NB4 (cell line): ENCODE data around the gene CRADD.

Experiments used
- DNase-seq: peaks from one replicate; pipeline ENCODE4 v3.0.0; 2010; ENCODE audit warnings: low read depth
- H3K4me3 ChIP-seq: one replicate; pipeline ENCODE4 v1.5.1; 2011; ENCODE audit warnings: mild to moderate bottlenecking, low read depth, low read length, moderate library complexity
- MYC ChIP-seq: IDR thresholded peaks from 2 replicates; pipeline ENCODE4 v1.6.1; 2011; ENCODE audit warnings: low read depth, low read length
- POLR2A ChIP-seq: IDR thresholded peaks from 2 replicates; pipeline ENCODE4 v1.6.1; 2011; ENCODE audit warnings: mild to moderate bottlenecking; ENCODE audit not compliant: insufficient read length; ENCODE audit errors: extremely low read depth
- TF ChIP-seq, protein P1 (sequence below): IDR thresholded peaks from one replicate; pipeline ENCODE4 v1.5.1; 2012; ENCODE audit warnings: low read depth, low read length
- TF ChIP-seq, protein P2 (sequence below): IDR thresholded peaks from 2 replicates; pipeline ENCODE4 v1.6.1; 2011; ENCODE audit warnings: low read depth, low read length

CRADD gene

DNA sequence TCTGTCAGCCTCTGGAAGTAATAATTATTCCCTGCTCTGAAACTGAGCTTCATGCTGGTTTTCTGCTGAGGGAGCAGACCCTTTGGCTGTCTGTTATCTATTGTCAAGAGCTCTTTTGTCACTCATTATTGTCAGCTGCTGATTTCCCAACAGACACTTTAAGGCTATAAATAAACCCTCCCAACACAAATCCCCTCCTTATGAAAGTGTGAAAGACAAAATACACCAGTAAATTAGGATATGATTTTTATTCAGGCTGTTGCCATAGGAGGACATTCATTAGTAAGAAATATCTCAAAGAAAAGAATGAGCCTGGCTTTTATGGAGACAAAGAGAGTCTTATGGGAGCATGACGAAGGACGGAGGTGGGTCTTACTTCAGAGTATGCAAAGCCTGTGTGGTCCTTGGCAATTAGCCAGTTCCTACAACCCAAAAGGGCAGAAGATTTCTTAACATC lies 180.8 kb downstream of the CRADD start:
- TF ChIP-seq MYC, result no peak
- TF ChIP-seq, protein P1, sequence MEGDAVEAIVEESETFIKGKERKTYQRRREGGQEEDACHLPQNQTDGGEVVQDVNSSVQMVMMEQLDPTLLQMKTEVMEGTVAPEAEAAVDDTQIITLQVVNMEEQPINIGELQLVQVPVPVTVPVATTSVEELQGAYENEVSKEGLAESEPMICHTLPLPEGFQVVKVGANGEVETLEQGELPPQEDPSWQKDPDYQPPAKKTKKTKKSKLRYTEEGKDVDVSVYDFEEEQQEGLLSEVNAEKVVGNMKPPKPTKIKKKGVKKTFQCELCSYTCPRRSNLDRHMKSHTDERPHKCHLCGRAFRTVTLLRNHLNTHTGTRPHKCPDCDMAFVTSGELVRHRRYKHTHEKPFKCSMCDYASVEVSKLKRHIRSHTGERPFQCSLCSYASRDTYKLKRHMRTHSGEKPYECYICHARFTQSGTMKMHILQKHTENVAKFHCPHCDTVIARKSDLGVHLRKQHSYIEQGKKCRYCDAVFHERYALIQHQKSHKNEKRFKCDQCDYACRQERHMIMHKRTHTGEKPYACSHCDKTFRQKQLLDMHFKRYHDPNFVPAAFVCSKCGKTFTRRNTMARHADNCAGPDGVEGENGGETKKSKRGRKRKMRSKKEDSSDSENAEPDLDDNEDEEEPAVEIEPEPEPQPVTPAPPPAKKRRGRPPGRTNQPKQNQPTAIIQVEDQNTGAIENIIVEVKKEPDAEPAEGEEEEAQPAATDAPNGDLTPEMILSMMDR, result no peak
- no peak for TF ChIP-seq POLR2A
- TF ChIP-seq, protein P2, sequence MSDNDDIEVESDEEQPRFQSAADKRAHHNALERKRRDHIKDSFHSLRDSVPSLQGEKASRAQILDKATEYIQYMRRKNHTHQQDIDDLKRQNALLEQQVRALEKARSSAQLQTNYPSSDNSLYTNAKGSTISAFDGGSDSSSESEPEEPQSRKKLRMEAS, result no peak
- no peak for DNase-seq
- no peak overlapping the region for H3K4me3 ChIP-seq

DNA sequence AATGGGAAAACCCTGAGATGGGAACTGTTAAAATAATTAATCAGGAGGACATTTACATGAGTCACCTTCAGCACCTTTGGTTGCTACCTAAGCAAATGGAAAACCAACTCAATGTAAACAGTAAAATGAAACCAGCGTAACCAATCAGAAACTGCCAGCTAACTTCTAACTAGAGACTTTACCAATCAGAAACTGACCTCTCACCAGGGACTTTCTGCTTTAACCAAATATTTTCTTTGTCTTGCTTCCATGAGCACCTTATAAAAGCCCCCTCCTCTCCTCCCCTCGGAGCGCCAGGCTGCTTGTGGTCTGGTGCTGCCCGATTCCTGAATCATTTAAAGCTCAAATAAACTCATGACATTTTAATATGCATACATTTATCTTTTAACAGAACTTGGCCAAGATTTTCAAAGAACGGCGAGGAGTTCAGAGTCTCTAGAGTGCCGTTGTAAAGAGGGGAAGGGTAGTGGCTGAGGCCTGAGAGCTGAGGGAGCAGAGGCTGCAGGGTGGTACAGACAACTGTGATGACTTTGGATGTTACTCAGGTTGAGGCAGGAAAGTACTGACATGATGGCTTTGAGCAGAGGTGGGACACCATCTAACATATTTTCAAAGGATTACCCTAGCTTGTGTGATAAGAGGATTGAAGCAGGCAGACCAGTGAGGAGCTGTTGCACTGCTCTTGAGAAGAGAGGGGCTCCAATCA lies 183.6 kb downstream of the CRADD start:
- no peak overlapping the region for H3K4me3 ChIP-seq
- TF ChIP-seq, protein P1, result no peak
- TF ChIP-seq POLR2A, result no peak
- TF ChIP-seq MYC, result no peak
- TF ChIP-seq, protein P2, result no peak
- DNase-seq, result no peak

DNA sequence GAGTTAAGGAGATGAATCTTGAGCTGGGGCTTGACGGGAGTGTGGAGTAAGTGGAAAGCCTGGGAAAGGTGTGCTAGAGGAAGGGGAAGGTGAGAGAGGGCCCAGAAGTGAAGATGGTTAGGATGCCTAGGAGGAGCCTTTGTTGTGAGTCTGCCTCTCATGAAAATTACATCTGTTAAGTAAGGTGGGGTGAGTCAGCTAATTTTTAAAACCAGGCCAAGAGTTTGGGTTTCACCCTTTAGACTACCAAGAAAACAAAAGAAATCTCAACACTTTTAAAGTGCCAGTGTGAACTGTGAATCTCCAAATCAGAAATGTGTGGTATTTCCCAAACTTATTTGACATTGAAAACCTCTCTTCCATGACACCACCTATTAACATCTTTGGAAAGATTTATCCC lies 185.2 kb downstream of the CRADD start:
- no peak overlapping the region for H3K4me3 ChIP-seq
- DNase-seq, result no peak
- no peak for TF ChIP-seq POLR2A
- TF ChIP-seq, protein P2, result no peak
- TF ChIP-seq, protein P1, result no peak
- no peak for TF ChIP-seq MYC

DNA sequence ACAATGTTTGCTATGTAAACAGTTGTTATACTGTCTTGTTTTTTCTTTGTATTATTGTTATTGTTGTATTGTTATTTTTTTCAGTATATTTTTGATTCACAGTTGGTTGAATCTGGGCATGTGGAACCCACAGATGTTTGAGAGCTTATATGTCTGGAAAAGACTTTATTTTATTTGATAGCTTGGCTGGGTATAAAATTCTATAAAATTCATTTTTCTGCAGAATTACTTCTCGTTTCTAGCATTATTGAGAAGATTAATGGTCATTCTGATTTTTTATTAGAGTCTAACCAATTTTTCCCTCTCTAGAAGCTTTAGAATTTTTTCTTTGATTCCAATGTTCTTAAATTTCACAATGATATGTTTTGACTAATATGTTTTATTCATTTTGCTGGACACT lies 188.6 kb downstream of the CRADD start:
- TF ChIP-seq POLR2A (no peak), MYC (no peak)
- TF ChIP-seq, protein P1, result no peak
- TF ChIP-seq, protein P2, result no peak
- no peak for DNase-seq
- H3K4me3 ChIP-seq, result no peak overlapping the region

DNA sequence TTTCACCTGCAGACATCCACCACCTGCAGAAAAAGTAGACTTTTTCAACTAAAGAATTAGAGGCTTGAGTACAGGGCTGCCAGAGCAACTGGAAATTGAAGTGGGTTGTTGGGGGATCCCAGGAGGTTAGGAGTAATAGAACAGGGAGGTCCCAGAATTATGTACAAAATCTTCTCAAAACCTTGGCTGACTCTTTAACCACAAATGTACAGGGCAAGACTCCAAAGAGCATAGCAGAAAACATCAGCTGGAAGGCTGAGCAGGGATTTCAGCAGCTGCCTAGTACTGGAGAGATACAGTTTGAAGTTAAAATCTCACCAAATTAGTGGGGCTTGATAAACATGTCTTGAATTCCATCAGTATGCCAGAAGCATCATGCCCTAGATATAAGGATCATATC lies 191.6 kb downstream of the CRADD start:
- no peak for TF ChIP-seq POLR2A
- TF ChIP-seq, protein P2, result no peak
- TF ChIP-seq, protein P1, result no peak
- TF ChIP-seq MYC, result no peak
- H3K4me3 ChIP-seq, result no peak overlapping the region
- DNase-seq, result no peak
